ENCODE data around the gene ARL17A. TPM values are rescaled to one million over a fixed set of nuclear protein-coding genes. Genes with fewer than 3 reads are reported as not detected.
"Not testable (repeated sequence)": the region's sequence is repeated elsewhere in the genome, so short reads cannot be mapped to it uniquely, and the experiment has no call there.

Gene ARL17A
- total RNA-seq = 13.9 TPM

DNA sequence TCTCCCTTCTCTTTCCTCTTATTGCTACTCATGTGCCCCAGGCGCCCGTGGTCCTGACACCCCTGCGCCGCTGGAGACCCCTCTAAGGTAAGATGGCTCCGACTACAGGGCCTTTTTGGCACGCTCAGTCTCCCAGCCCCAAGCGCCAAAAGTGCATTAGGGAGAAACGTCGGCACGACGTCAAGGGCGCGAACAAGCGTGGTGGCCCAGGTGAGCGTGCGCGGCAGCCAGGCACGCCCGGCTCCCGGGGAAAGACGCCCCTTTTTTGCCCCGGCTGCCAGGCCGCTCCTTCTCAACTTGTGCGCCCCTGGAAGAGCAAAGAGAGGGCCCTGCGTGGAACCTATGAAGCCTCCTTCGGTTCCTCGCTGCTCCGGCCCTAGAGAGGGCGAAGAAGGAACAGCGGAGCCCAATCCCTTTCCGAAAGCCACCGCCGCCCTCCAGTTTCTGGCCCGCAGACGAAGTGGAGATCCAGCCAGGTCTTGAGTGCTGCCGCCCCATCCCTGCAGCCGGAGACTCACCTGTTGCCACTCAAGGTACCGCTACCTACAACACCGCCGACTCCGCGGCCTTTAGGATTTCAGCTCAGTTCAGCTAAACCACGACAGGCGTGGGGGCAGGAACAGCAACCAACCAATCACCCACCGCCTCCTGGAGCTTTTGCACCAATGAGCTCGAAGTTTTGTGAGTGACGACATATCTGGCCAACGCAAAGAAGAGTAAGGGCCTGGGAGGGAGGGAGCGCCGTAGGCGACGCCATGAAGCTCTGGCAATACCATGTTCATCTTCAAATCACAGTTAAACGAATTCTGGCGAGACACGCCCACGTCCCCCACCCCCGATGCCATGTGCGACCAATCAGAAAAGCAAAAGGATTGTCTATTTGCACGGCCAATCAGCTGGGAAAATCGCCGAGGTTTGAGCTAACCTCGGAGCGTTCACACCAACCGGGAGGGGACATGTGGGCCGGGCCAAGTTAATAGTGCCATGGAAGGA, at the start of gene ARL17A:
Gene ARL17A (minus strand): TSS at position 609 of the 993 bp plus-strand sequence. CDS start 3,369 bp downstream, outside the sequence.
- peak; percentile 99 for FAIRE-seq
- DNase-seq (ENCODE audit: low spot score in 2 of 2) = not testable (repeated sequence)

DNA sequence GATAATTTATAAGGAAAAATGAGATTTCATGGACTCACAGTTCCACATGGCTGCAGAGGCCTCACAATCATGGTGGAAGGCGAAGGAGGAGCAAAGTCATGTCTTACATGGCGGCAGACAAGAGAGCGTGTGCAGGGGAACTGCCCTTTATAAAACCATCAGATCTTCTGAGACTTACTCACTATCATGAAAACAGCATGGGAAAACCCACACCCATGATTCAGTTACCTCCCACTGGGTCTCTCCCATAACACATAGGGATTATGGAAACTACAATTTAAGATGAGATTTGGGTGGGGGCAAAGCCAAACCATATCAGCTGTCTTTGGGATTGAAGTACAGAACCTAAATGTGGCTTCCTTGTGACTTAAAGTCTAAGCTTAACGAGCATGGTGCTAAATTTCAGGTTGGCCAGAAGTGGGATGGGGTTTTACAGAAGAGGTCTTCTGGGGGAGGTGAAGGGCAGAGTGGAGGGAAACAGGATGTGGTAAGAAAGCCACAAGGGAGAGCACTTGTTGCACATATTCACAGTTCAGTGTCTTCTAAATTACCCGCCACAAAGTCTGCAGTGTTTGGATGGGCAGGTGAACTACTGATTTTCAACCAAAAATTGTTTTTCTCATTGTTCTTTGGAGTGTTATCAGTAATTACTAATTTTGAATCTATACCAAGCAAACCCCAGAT, 49.4 kb upstream of the ARL17A start:
- DNase-seq (ENCODE audit: low spot score in 2 of 2); FAIRE-seq: not testable (repeated sequence)

DNA sequence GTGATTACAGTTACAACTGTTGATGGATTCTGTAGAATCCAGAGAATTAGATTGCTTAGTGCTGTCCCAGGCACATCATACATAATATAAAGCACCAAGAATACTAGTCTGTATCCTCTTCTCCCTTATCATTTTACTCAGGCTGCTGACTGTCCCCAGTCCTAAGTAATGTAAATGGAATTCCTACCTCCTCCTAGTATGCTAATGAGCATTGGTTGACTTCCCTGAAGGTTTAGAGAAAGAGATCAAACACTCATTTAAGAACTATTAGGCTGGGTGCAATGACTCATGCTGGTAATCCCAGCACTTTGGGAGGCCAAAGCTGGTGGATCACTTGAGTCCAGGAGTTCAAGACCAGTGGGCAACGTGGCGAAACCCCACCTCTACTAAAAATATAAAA, 48.0 kb upstream of the ARL17A start:
- FAIRE-seq; DNase-seq (ENCODE audit: low spot score in 2 of 2): not testable (repeated sequence)

DNA sequence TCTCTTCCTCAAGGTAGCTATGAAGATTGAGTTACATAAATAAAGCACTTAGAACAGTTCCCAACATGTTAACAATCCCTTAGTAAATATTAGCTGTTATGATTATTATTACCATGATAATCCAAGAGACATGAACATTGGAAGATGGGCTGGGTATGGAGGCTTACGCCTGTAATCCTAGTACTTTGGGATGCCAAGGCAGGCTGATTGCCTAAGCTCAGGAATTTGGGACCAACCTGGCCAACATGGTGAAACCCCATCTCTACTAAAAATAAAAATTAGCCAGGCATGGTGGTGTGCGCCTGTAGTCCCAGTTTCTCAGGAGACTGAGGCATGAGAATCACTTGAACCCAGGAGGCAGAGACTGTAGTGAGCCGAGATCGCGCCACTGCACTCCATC, 45.2 kb upstream of the ARL17A start:
- FAIRE-seq; DNase-seq (ENCODE audit: low spot score in 2 of 2): not testable (repeated sequence)

DNA sequence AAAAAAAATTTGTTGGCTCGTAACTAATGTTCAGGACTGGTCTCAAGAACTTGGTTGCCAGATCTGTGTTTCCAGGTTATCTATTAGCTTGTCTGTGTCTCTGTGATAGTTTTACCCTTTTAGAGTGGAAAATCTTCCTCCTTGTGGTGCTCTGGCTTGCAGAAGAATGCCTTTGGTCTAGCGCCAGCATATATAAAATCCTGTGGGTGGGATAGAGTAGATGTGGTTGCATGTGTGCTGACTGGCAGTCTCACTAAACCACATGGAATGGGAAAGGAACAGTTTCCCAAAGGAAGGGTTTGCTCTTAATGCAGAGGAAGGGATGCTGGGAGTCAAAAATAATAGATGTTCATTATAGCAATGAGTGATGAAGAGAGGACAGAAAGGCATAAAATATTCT, 44.3 kb upstream of the ARL17A start:
- DNase-seq (ENCODE audit: low spot score in 2 of 2); FAIRE-seq: not testable (repeated sequence)

DNA sequence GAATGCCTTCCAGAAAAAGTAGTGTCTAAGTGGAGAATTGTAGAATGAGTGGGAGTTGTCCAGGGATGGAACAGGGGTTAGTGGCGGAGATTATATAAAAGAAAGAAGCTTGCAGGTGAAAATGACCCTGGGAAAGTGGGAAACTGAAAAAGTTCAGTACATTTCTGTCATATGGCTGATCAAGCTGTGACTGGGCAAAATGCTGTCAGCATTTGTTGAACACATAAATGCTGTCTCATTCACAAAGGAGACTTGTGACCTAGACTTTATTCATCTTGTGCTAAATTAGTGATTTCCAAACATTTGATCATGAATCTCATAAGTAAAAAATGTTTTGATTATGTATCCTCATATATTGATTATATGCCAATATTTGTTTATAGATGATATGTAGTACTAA, 39.5 kb upstream of the ARL17A start:
- peak; percentile 23 for FAIRE-seq
- DNase-seq (ENCODE audit: low spot score in 2 of 2) = not testable (repeated sequence)

DNA sequence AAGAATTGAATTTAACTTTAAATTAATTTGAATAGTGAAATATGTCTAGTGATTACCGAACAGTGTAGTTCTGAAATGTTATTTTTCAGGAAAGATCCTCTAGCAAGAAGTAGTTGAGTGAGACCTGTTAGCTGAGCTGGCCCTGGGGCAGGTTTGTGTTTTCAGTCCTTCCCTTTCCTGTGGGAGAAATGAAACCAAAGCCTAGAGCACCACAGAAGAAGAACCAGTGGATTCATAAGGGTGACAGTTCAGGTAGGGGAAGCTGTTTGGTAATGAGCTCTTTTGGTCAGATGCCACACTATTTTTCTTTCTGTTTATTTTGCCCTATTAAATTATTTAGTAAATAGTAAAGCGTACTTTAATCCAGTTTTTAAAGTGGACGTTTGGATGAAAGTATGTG, 37.6 kb upstream of the ARL17A start:
- DNase-seq (ENCODE audit: low spot score in 2 of 2); FAIRE-seq: not testable (repeated sequence)

DNA sequence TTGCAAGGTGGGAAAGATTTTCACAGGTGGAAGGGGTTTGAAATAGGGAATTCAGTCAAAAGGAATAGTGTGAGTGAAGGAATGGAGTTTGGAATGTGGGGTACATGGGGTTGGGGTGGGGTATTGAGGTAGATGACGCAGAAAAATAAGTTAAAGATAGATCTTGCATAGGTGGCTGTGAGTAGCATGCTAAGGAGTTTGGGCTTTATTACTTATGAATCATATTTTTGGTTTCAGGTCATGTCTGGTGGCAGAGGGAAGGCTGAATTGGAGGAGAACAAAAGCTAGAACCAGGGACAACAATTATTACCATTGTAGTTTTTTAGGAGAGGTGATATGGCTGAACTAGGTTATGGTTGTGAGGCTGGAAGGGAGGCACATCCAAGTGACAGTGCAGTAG, 34.4 kb upstream of the ARL17A start:
- FAIRE-seq; DNase-seq (ENCODE audit: low spot score in 2 of 2): not testable (repeated sequence)

DNA sequence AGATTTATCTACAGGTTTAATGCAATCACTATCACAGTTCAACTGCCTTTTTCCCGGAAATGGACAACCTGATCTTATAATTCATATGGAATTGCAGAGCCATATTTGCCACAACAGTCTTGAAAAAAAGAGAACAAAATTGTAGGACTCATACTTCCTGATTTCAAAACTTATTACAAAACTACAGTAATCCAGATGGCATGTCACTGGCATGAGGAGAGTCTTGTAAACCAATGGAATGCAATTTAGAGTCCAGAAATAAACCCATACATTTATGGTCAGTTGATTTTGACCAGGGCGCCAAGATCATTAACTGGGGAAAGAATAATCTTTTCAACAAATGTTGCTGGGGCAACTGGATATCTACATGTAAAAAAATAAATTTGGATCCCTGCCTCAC, 31.8 kb upstream of the ARL17A start:
- FAIRE-seq; DNase-seq (ENCODE audit: low spot score in 2 of 2): not testable (repeated sequence)

DNA sequence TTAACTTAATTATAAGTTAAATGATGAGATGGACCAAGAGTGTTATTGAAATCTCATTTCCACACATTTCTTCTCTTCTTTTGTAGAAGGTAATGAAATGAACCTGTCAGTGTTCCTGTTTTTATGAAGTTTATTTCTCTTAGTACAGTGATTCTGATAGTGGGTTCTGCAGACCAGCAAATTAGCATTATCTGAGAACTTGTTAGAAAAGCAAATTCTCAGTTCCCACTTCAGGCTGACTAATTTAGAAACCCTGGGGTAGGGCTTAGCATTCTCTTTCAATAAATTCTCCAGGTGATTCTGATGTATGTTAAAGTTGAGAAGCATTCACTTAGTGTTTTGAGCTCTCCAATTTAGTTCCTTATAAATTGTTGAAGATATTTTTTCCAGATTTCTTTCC, 23.6 kb upstream of the ARL17A start:
- FAIRE-seq; DNase-seq (ENCODE audit: low spot score in 2 of 2): not testable (repeated sequence)

DNA sequence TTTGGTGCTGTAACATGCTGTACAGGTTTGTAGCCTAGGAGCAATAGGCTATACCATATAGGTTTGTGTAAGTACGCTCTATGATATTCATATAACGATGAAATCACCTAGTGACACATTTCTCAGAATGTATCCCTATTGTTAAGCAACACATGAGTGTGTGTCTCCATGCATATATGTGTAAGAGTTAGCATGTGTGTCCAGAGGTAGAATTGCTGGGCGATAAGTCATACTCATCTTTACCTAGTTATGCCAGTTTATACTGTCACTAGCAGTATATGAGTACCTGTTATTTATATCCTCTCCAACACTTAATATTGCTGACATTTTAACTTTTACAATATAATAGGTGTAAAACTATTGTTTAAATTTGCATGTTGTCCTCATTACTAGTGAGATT, 21.3 kb upstream of the ARL17A start:
- not testable (repeated sequence) for DNase-seq (ENCODE audit: low spot score in 2 of 2); FAIRE-seq

DNA sequence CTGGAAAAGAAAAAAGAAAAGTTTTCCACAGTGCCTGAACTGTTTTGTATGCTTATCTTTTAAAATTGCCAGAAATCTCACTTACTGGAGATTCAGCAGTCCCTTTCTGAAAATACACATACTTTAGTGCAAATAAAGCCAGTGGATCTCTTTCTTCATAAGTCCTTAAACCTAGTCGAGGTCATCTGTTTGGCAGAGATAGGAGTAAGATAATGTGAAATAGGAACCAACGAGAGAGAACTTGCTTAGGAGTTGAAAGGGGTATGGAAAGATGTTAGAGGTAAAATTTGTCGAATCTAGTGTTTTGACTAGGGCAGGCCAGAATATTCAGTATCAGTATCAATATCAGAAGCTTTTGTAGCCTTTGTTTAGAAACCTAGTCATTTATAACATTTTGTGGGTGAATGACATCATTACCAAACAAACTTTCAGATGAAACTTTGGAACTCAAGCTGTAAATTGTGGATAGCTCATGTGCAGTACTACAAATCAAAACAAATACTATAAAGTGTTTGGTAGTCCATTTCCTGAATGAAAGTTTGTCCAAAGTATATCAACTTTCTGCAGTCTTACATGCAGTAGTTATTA, 18.9 kb upstream of the ARL17A start:
- not testable (repeated sequence) for FAIRE-seq; DNase-seq (ENCODE audit: low spot score in 2 of 2)

DNA sequence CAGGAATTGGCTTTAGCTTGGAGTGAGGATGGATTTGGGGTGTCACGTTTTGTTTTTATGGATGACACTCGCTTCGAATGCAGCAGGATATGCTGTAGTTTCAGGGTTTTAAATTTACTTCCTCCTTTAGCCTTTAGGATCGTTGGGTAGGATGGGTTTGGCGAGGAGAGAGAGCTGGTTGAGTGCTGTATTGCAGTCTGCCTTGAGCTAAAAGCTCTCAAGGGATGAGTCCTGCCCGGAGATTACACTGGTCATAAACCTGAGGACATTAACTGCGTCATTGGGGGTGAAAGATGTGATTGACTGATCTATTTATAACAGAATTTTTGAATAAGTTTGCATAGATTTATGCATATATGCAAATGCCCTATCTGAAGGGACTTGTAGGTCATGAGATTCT, 11.8 kb upstream of the ARL17A start:
- not testable (repeated sequence) for DNase-seq (ENCODE audit: low spot score in 2 of 2); FAIRE-seq

DNA sequence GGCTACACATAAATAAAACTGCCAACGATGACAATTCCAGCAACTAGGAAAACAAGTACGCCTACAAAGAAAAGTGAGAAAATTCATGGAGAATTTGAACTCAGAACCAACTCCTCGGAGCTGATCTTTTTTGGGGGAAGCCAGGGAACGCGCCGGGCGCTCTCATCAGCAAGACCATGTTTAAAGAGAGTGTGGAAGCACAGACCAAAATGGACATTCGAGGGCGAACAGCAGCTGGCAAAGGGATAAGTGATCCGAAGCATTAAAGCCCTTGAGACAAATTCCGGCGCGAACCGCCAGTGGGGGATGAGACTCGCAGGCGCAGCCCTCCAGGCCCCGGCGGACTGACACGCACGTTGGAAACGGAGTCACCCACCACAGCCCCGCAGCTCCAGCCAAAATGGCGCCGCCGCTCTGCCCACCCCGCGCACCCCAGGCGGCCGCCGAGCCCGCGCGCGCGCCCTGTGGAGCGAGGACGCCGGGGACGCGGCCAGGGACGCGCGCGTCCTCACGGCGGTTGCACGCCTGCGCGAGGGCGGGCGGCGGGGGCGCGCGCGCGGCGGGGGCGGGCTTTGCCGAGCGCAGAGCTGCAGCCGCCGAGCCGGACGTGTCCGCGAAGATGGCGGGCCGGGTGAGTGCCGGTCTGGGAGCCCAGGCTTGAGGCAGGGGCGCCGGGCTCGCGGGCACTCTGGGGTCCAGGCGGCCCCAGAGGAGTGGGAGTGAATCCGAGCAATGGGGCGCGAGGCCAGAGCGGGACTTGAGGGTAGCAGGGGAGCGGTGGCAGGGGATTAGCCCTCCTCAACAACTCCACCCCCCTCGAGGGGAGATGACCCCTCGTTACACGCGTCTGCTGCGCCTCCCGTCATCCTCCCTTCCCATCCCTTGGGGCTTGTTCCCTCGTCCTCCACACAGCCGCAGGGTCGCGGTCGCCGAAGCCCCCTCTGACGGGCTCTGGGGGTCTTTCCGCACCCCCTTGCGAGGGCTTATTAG, 11.0 kb upstream of the ARL17A start, which contains the start of gene NSF:
Gene NSF (plus strand): TSS at position 513 of the 990 bp plus-strand sequence. CDS start 107 bp downstream, at position 620.
- DNase-seq (ENCODE audit: low spot score in 2 of 2); FAIRE-seq: not testable (repeated sequence)

DNA sequence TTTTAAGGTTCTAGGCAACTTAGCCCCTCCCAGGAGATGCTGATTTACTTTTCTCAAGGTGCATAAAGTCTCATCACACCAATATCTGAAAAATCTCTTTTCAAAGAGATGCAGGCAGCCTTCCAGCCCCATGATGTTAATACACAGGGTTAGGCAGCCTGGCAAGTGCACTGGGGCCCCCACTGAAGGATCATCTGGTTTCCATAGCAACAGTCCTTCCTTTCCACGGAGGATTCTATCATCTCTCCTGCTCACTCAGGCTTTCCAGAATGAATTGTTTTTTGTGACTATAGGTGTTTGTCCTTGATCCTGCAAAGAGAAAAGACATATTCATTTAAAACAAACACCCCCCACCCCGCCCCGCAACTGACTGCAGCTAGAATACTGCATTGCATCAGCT, 6.0 kb upstream of the ARL17A start:
- FAIRE-seq; DNase-seq (ENCODE audit: low spot score in 2 of 2): not testable (repeated sequence)

DNA sequence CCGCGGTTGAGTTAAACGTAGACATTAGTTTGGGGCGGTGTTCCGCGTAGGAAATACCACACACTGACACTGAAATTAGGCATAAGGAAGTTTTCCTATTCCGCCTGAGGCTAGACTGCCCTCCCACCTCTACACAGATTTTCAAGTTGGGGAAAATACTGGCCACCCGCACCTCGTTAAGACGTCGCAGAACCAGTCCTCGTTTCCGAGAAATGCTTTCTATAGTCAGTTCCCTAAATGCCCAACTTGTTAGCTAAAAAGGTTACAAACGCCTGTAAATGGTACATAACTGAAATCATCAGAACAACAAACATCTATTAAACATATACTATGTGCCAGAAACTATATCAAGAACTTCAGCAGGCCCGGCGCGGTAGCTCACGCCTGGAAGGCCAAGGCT, 591 bp upstream of the ARL17A start:
- not testable (repeated sequence) for DNase-seq (ENCODE audit: low spot score in 2 of 2); FAIRE-seq

DNA sequence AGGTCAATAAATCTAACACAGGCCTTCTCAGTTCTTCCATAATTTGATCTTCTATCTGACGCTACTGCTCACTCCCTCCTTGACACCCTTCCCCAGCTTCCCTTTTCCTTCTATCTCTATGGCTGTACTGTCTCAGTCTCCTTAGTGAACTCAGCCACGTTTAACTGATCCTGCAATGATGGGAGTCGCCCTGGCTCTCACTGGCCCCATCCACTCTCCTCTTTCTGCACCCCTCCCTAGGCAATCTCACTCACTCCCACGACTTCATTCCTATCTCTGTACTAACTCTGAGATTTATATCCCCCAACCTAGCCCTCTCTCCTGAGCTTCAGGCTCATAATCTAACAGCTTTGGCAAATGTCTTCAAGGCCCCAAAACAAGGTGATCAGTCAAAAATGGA, 7.7 kb downstream of the ARL17A start:
- not testable (repeated sequence) for DNase-seq (ENCODE audit: low spot score in 2 of 2); FAIRE-seq

DNA sequence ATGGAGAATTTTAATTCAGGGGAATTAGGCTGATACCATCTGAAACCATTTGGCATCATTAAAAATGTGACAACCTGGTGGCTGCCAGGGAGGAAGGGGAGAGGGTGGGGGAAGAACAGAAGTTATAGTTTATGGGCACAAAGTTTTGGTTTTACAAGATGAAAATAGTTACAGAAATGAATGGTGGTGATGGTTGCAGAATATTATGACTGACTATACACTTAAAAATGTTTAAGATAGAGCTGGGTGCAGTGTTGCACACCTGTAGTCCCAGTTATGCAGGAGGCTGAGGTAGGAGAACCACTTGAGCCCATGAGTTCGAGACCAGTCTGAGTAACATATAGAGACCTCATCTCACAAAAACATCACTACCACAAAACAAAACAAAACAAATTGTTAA, 12.5 kb downstream of the ARL17A start:
- not testable (repeated sequence) for FAIRE-seq; DNase-seq (ENCODE audit: low spot score in 2 of 2)

DNA sequence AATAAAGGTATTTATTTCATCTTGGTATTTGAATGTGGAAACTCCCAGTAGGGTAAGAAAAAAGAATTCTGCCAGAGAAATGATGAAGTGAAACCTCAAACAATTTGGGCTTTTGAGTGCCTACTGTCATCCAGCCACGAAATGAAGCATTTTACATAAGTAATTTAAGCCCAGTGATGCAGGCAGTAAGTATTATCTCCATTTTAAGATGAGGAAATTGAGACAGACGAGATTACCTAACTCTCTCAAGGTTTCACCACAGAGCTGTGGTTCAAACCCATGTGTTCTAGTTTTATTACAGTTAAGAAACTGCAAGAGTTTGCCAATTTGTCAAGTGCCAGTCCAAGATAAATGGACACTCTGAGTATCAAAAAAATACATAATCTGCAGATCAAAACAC, 13.2 kb downstream of the ARL17A start:
- FAIRE-seq; DNase-seq (ENCODE audit: low spot score in 2 of 2): not testable (repeated sequence)

All from frontal cortex (tissue), 4 donors.